Upper lobe of right lung (tissue), 1 donor: Measurements from ENCODE around the gene MTHFD1L. TPM values are rescaled to one million over a fixed set of nuclear protein-coding genes. Genes with fewer than 3 reads are reported as not detected.

Experiments used
- ATAC-seq: fragments of 200-7000 bp; cut with Tn5 transposase; one replicate; pipeline ENCODE4 v1.9.1; 2020; ENCODE audit warnings: mild to moderate bottlenecking, moderate library complexity
- DNase-seq: peaks from one replicate; pipeline ENCODE4 v3.0.0-alpha.2; 2020
- H3K27ac ChIP-seq: fragments of 200-600 bp; one replicate; pipeline ENCODE4 v1.8.0; 2022
- H3K27me3 ChIP-seq: fragments of 200-600 bp; one replicate; pipeline ENCODE4 v1.8.0; 2022; ENCODE audit warnings: mild to moderate bottlenecking
- H3K36me3 ChIP-seq: fragments of 200-600 bp; one replicate; pipeline ENCODE4 v1.8.0; 2022
- H3K4me1 ChIP-seq: fragments of 200-600 bp; one replicate; pipeline ENCODE4 v1.8.0; 2022
- H3K4me3 ChIP-seq: fragments of 200-600 bp; one replicate; pipeline ENCODE4 v1.8.0; 2022; ENCODE audit warnings: mild to moderate bottlenecking
- H3K9me3 ChIP-seq: fragments of 200-600 bp; one replicate; pipeline ENCODE4 v1.8.0; 2022
- CTCF ChIP-seq: fragments of 200-600 bp; IDR thresholded peaks from one replicate; pipeline ENCODE4 v1.8.0; 2022; ENCODE audit warnings: antibody characterized with exemption
- intact Hi-C: fragments of 100-400 bp; cut with DNase I; formaldehyde crosslinking; loops from one replicate; pipeline ENCODE4 v1.11.0; 2022
- total RNA-seq: library from RNA; stranded (reverse); fragmentation: NEBNext Ultra II Directional; extraction: Animal tissue kit (Norgen Biotek cat#: 25700); gene quantifications from one replicate; pipeline ENCODE4 v1.2.1, GENCODE V29; 2021
- donor health status: DM: no; HTN: yes; CAD: no; lungs with severe emphysema.

The MTHFD1L gene
- total RNA-seq, 1 donor from 2014 or later: 27.9 TPM

DNA sequence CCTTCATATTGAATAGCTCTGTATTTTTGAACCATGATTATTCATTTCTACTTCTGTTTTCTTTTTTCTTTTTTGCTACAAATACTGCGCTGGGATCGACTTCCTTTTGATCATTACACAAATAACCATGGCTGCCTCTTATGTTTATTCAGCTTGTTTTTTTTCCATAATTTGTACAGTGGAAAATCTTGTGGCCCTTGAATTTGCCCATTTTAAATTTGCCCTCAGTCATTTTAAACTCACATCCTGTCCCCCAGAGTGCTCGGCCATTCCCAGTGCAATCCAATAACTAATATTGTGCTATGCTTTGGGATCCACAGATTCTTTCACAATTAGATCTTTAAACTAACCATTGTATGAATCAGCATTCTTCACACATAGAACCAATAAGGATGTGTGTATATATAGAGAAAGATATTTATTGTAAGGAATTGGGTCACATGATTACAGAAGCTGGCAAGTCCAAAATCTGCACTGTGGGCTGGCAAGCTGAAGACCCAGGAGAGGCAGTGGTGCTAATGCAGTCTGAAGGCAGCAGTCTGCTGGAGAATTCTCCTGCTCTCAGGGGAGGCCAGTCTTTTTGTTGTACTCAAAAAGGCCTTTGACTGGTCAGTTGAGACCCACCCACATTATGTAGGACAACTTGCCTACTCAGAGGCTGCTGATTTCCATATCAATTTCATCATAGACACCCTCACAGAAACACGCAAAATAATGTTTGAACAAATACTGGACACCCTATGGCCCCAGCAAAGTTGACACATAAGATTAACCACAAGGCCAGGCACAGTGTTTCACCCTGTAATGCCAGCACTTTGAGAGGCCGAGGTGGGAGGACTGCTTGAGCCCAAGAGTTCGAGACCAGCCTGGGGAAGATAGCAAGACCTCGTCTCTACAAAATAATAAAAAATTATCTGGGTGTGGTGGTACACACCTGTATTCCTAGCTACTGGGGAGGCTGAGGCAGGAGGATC is 147.1 kb downstream of the MTHFD1L start:
- DNase-seq: no peak
- Histone ChIP-seq H3K36me3 (no peaks in the 10 kb centered on the region), H3K27ac (no peak overlapping the region), H3K27me3 (no peaks in the 10 kb centered on the region), H3K9me3 (no peaks in the 10 kb centered on the region), H3K4me3 (no peak overlapping the region), H3K4me1 (peaks cover 3% of the 10 kb centered on the region)
- ATAC-seq: no peak
- intact Hi-C loops: no loop called here
- no peak for TF ChIP-seq CTCF

DNA sequence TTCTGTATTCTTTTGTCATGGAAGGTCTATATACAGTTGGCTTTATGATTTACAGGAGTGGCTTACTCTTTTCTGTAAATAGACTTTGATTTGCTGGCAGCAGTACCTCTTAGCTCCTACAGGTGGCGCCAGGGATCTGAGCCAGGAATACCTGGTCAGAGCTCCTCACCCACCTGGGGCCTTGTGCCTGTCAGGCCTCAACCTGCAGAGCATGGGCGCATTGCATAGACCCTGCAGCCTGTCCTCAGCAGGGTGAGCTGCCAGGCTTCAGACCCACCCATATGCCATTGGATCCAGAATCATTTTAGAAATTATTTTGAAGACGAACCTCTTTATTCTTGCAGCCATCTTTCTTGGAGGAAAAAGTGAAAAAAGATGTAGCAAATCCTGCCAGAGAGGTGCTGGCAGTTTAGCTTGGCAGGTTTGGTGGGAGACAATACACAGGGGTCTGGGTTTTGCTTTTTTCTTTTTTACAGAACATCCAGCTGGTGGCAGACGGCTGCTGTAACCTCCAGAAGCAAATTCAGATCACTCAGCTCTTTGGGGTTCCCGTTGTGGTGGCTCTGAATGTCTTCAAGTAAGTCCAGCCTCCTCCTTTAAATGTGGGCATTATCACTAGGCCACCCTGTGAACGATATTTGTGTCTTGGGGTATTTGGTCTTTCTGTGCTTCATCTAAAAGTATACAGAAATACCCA is 149.1 kb downstream of the MTHFD1L start:
- DNase-seq: peak; percentile 73
- H3K27ac ChIP-seq: no peak overlapping the region
- H3K36me3 ChIP-seq: no peaks in the 10 kb centered on the region
- H3K4me3 ChIP-seq: no peak overlapping the region
- H3K9me3 ChIP-seq: no peaks in the 10 kb centered on the region
- intact Hi-C loops: no loop called here
- peak; percentile 98 for TF ChIP-seq CTCF
- no peaks in the 10 kb centered on the region for H3K27me3 ChIP-seq
- H3K4me1 ChIP-seq: peaks cover 3% of the 10 kb centered on the region
- ATAC-seq: peak; percentile 95

DNA sequence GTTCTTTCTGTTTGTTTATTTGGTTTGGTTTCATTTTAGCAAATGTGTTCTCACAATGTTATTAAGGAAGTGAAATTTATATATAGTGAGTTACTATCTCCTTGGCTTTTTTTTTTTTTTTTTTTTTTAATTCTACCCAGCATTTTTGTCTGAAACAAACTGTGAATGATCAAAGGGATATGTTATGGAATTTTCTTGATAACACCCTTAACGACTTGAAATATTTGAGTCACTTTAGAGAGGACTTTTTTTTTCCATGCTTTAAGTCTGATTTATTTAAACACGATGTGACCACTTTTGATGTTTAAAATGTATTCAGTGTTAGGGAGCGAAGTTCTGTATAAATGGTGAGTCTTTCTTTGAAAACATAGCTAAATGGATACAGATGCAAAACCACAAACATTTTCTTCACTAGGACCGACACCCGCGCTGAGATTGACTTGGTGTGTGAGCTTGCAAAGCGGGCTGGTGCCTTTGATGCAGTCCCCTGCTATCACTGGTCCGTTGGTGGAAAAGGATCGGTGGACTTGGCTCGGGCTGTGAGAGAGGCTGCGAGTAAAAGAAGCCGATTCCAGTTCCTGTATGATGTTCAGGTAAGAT is 149.7 kb downstream of the MTHFD1L start:
- DNase-seq (no peak), ATAC-seq (no peak)
- peaks cover 3% of the 10 kb centered on the region for H3K4me1 ChIP-seq
- intact Hi-C loops: no loop called here
- no peaks in the 10 kb centered on the region for H3K27me3 ChIP-seq
- H3K36me3 ChIP-seq: no peaks in the 10 kb centered on the region
- no peak overlapping the region for H3K4me3 ChIP-seq
- H3K27ac ChIP-seq: no peak overlapping the region
- no peak for TF ChIP-seq CTCF
- H3K9me3 ChIP-seq: no peaks in the 10 kb centered on the region

- ATAC-seq (no peak), DNase-seq (no peak)
- Histone ChIP-seq H3K4me3 (no peak overlapping the region), H3K9me3 (no peaks in the 10 kb centered on the region), H3K27ac (no peak overlapping the region), H3K4me1 (peaks cover 3% of the 10 kb centered on the region), H3K27me3 (no peaks in the 10 kb centered on the region), H3K36me3 (no peaks in the 10 kb centered on the region)
- TF ChIP-seq CTCF: no peak
- intact Hi-C loops: no loop called here
Measured at GRCh38 chr6:151016107-151016506, 150.6 kb downstream of the MTHFD1L start.

- Histone ChIP-seq H3K4me3 (no peak overlapping the region), H3K27ac (no peak overlapping the region), H3K27me3 (no peaks in the 10 kb centered on the region), H3K9me3 (no peaks in the 10 kb centered on the region), H3K4me1 (peaks cover 3% of the 10 kb centered on the region), H3K36me3 (no peaks in the 10 kb centered on the region)
- ATAC-seq (no peak), DNase-seq (no peak)
- intact Hi-C loops: no loop called here
- no peak for TF ChIP-seq CTCF
Measured at GRCh38 chr6:151018046-151018445, 152.5 kb downstream of the MTHFD1L start.
